ENCODE results near the gene DPP7.

Gene DPP7

DNA sequence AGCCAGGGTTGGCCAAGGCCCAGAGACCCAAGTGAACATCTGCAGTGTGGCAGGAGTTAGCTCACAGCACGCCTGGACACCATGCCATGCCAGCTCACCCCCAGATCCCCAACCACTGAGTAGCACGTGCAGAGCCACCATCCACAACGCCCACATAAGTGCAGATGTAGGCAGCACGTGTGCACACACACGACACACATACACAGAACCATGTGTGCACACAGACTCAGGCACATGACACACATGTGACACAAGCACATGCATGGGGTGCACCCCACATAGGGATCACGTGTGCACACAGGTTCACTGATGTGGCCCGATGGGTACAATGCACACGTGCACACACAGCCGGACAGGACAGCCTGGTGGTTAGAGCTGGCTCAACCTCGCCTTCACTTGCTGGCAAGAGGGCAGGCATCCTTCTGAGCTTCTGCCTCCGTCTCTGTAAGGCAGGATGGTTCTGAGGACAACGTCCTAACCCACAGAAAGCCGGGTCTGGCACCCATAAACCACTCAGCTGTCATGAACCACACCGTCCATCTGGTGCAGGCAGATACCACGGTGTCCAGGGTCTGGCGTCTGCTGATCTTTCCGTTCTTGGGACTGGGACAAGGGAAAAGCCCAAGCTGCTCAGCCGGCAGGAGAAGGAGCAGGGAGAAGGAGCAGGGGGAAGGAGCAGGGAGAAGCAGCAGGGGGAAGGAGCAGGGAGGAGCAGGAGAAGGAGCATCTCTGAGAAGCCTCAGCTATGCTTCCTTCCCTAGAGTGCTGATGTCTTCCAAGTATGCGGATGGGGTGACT, 43.3 kb upstream of the DPP7 start:
- TF ChIP-seq, protein P1, sequence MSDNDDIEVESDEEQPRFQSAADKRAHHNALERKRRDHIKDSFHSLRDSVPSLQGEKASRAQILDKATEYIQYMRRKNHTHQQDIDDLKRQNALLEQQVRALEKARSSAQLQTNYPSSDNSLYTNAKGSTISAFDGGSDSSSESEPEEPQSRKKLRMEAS (IDR thresholded peaks at IDR 0.05), result no peak; the same call in 1 of the 2 replicates
- TF ChIP-seq, protein P2, sequence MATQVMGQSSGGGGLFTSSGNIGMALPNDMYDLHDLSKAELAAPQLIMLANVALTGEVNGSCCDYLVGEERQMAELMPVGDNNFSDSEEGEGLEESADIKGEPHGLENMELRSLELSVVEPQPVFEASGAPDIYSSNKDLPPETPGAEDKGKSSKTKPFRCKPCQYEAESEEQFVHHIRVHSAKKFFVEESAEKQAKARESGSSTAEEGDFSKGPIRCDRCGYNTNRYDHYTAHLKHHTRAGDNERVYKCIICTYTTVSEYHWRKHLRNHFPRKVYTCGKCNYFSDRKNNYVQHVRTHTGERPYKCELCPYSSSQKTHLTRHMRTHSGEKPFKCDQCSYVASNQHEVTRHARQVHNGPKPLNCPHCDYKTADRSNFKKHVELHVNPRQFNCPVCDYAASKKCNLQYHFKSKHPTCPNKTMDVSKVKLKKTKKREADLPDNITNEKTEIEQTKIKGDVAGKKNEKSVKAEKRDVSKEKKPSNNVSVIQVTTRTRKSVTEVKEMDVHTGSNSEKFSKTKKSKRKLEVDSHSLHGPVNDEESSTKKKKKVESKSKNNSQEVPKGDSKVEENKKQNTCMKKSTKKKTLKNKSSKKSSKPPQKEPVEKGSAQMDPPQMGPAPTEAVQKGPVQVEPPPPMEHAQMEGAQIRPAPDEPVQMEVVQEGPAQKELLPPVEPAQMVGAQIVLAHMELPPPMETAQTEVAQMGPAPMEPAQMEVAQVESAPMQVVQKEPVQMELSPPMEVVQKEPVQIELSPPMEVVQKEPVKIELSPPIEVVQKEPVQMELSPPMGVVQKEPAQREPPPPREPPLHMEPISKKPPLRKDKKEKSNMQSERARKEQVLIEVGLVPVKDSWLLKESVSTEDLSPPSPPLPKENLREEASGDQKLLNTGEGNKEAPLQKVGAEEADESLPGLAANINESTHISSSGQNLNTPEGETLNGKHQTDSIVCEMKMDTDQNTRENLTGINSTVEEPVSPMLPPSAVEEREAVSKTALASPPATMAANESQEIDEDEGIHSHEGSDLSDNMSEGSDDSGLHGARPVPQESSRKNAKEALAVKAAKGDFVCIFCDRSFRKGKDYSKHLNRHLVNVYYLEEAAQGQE (IDR thresholded peaks at IDR 0.05; ENCODE audit: low read depth), result no peak
- TF ChIP-seq TCF12 (IDR thresholded peaks at IDR 0.05; ENCODE audit: low read depth), result no peak
- no peak for TF ChIP-seq RAD21 (IDR thresholded peaks at IDR 0.05; ENCODE audit: low read depth)
- no peak for TF ChIP-seq EP300 (IDR thresholded peaks at IDR 0.05; ENCODE audit: borderline replicate concordance)
- TF ChIP-seq EGR1 (IDR thresholded peaks at IDR 0.05), result no peak
- TF ChIP-seq TEAD4 (IDR thresholded peaks at IDR 0.05), result no peak
- no peak for TF ChIP-seq CEBPB (IDR thresholded peaks at IDR 0.05)

DNA sequence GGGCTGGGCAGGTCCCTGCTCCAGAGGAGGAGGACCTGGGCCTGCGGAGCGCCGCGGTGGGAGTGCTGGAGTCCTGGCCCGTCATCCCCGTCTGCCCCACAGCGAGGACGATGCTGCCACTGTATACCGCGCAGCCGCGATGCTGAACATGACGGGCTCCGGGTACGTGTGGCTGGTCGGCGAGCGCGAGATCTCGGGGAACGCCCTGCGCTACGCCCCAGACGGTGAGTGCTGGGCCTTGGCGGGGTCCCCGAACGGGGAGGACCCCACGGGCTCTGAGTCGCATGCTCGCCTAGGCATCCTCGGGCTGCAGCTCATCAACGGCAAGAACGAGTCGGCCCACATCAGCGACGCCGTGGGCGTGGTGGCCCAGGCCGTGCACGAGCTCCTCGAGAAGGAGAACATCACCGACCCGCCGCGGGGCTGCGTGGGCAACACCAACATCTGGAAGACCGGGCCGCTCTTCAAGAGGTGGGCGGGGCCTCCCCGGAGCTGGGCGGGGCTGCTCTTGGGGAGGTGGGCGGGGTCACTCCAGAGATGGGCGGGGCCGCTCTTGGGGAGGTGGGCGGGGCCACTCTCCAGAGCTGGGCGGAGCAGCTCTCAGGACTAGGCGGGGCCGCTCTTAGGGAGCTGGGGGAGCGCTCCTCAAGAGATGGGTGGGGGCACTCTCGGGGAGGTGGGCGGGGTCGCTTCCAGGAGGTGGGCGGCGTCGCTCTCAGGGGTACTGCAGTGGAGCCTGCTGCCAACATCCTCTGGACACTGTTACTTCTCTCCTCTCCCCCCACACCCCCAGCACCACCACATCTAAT, 42.2 kb upstream of the DPP7 start:
- TF ChIP-seq EGR1 (IDR thresholded peaks at IDR 0.05) (no peak), FOXM1 (IDR thresholded peaks at IDR 0.05; ENCODE audit: borderline replicate concordance, low read depth) (no peak), TEAD4 (IDR thresholded peaks at IDR 0.05) (no peak), TAF1 (IDR thresholded peaks at IDR 0.05; ENCODE audit: low read depth) (no peak), ZBTB7A (IDR thresholded peaks at IDR 0.05; ENCODE audit: low read depth) (no peak), RAD21 (IDR thresholded peaks at IDR 0.05; ENCODE audit: low read depth) (no peak), NFIC (IDR thresholded peaks at IDR 0.05) (no peak), CREB1 (IDR thresholded peaks at IDR 0.05; ENCODE audit: low read depth) (no peak), CEBPB (IDR thresholded peaks at IDR 0.05) (no peak), EP300 (IDR thresholded peaks at IDR 0.05; ENCODE audit: borderline replicate concordance) (no peak)
- TF ChIP-seq, protein P3, sequence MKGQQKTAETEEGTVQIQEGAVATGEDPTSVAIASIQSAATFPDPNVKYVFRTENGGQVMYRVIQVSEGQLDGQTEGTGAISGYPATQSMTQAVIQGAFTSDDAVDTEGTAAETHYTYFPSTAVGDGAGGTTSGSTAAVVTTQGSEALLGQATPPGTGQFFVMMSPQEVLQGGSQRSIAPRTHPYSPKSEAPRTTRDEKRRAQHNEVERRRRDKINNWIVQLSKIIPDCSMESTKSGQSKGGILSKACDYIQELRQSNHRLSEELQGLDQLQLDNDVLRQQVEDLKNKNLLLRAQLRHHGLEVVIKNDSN (IDR thresholded peaks at IDR 0.05), result no peak
- TF ChIP-seq, protein P1 (IDR thresholded peaks at IDR 0.05), result no peak
- TF ChIP-seq, protein P2 (IDR thresholded peaks at IDR 0.05; ENCODE audit: low read depth), result no peak

DNA sequence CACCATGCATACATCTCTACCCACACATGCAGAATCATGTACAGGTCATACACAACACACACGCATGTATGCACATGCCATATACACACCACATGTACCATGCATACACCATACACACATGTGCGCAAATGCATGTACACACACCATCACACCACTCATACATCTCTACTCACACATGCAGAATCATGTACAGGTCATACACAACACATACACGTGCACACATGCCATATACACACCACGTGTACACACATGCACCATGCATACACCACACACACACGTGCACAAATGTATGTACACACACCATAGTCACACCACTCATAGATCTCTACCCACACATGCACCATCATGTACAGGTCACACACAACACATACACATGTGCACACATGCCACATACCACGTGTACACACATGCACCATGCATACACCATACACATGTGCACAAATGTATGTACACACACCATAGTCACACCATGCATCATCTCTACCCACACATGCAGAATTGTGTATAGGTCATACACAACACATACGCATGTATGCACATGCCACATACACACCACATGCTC, 38.4 kb upstream of the DPP7 start:
- TF ChIP-seq RAD21 (IDR thresholded peaks at IDR 0.05; ENCODE audit: low read depth) (no peak), YY1 (IDR thresholded peaks at IDR 0.05; ENCODE audit: low read depth) (no peak), FOXM1 (IDR thresholded peaks at IDR 0.05; ENCODE audit: borderline replicate concordance, low read depth) (no peak), EGR1 (IDR thresholded peaks at IDR 0.05) (no peak), CREB1 (IDR thresholded peaks at IDR 0.05; ENCODE audit: low read depth) (no peak), CEBPB (IDR thresholded peaks at IDR 0.05) (no peak), TCF12 (IDR thresholded peaks at IDR 0.05; ENCODE audit: low read depth) (no peak), EP300 (IDR thresholded peaks at IDR 0.05; ENCODE audit: borderline replicate concordance) (no peak), TAF1 (IDR thresholded peaks at IDR 0.05; ENCODE audit: low read depth) (no peak), TEAD4 (IDR thresholded peaks at IDR 0.05) (no peak), NFIC (IDR thresholded peaks at IDR 0.05) (no peak), ZBTB7A (IDR thresholded peaks at IDR 0.05; ENCODE audit: low read depth) (no peak)
- TF ChIP-seq, protein P1 (IDR thresholded peaks at IDR 0.05), result no peak
- TF ChIP-seq, protein P2 (IDR thresholded peaks at IDR 0.05; ENCODE audit: low read depth), result no peak
- TF ChIP-seq, protein P3 (IDR thresholded peaks at IDR 0.05), result no peak
